HG03060 (cell line): ENCODE data around the gene TMEM163.
"Not testable (repeated sequence)": the region's sequence is repeated elsewhere in the genome, so short reads cannot be mapped to it uniquely, and the experiment has no call there.

Experiments used
- ATAC-seq: cut with Tn5 transposase; IDR thresholded peaks from one replicate; pipeline ENCODE4 v1.9.1; 2021; ENCODE audit warnings: low read depth, moderate number of reproducible peaks; ENCODE audit not compliant: unreplicated experiment

Gene TMEM163

DNA sequence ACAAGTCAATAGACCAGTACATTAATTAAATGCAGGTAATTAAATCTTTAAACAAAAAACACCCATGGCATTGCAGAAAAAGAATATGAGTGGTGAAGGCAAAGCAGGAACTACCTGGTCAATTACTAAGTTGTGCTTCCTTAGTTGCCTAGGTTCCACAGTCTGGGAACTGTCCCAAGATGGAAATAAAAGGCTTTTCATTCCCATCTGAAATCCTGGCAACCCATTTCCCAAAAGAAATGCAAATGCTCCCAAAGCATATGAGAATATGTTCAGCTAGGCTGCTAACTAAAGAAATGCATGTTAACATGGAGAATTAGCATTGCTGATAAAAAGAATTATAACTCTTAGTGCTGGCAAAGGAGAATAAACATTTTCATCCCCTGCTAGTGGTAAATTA, 177.8 kb downstream of the TMEM163 start:
- ATAC-seq, result no peak

DNA sequence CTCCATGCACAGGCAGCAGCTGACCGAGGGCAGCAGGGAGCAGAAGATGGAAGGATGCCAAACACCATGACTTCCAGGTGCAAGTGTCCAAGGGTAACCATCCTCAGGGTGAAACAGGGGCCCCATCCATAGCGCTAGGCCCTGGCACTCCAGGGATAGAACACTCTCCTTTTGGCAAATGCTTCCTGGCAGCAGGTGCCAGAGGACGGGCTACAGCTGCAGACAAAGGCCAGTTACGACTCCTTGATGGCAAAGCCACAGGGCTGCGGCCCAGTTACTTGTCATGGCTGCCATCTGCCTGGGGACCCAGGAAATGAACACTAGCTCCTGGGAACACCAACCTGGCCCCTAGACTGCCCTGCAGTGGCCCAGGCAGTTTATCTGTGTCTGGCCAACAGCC, 178.8 kb downstream of the TMEM163 start:
- no peak for ATAC-seq

GRCh38 chr2:134537702-134538101, 181.1 kb downstream of the TMEM163 start:
- ATAC-seq, result no peak

DNA sequence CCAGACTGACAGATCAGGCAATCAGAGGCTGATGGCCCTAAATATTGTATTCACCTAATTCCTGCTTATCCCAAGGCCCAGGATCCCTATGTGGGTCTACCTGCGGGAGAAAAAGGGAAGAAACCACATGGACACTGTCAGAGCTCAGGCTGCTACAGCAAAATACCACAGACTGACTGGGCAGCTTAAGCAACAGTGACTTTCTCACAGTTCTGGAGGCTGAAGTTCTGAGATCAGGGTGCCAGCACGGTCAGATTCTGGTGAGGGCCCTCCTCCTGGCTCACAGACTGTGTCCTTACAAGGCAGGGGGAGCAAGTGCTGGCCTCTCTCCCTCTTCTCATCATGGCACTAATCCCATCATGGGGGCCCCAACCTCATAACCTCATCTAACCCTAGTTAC, 181.7 kb downstream of the TMEM163 start:
- no peak for ATAC-seq

DNA sequence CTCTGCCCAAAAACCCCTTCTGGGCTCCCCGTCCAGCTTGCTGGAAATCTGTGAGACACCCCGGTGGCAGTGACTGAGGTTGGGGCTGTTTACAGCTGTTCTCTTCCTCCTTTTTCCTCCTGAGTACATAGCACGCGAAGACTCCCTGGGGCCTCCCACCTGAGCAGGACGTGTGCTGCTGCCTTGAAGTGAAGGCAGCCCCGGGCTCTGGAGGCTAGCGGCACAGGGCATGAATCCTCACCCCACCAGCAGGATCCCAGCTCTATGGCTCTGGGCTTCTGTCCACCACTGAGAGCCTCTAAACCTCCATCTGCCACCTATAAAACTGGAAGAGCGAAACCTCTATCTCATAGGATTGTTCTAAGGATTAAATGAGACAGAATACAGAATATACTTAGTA, 182.5 kb downstream of the TMEM163 start:
- ATAC-seq, result no peak

DNA sequence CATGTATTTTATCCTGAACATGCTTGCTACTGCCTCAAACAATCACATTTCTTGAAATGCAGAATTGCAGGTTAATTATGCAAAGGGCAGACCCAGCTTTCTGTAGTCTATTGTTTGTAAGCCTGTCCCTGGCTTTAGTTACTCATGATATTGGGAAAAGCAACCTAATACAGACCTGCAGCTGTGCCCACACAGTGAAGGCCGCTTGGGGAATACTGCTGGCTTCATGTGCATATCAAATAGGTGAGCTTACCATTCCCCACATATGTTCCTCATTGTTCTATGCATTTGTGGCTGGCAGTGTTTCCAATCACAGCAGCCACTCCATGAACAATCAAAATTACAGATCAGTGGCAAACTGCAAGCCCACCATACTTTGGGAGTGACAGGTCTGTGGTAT, 186.3 kb downstream of the TMEM163 start:
- no peak for ATAC-seq

GRCh38 chr2:134527381-134527780, 191.4 kb downstream of the TMEM163 start:
- no peak for ATAC-seq

DNA sequence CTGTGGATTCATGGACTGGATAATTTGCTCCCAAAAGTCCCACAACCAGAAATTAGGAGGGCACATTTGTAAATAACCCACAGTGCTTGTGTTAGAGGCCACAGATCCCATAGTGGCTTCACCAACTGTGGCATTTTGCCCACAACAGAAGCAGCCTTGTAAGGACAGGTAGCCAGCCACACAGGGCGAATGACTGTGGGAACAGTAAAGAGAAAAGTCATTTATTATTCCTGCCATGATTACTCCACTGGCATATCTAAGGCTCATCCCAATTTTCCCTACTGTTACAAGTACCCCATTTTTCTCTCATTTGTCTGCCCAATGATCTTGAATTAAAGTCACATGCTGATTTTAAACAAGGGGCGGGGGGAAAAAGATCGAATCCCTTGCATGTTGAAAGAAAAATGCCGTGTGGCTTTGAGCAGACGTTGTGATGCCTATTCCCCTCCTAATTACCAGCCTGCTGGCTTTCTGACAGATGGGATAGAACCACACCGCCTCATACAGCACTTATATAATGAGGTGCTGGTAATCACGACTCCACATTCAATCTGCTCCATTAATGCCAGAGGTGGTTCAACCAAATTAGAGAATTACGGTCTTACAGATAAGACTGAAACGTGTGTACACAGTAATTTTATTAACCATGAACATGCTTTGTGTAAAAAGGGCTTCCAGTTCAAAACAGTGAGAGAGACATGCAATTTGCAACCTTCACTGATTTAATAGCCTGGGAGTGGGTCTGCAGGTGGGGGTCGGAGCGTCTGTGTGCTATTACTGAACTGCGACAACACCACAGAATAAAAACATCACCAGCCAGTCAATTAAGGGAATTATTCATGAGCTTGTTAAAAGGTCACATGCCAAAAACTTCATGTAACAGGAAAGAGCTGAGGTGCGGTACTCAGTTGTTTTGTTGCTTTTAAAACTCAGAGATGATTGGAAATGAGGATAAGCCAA, 196.0 kb downstream of the TMEM163 start:
- ATAC-seq, result no peak

DNA sequence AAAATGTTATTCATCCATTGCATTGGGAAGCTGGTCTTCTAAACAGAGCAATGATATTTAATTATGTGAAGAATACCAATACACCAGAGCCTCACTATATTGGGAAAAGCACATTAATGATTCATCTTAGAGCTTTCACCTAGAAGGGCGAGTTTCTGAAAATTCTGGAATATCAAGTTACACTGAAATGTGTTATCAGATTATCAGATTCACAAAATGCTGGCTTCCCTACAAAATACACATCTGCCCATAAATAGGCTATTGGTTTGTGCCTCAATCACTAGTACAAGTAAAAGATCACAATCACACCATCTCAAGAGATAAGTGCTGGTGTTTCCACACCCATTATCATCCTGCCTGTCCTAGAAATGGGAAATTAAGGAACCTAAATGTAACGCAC, 200.7 kb downstream of the TMEM163 start:
- no peak for ATAC-seq

- no peak for ATAC-seq
Observed at GRCh38 chr2:134515137-134515536, 203.7 kb downstream of the TMEM163 start.

DNA sequence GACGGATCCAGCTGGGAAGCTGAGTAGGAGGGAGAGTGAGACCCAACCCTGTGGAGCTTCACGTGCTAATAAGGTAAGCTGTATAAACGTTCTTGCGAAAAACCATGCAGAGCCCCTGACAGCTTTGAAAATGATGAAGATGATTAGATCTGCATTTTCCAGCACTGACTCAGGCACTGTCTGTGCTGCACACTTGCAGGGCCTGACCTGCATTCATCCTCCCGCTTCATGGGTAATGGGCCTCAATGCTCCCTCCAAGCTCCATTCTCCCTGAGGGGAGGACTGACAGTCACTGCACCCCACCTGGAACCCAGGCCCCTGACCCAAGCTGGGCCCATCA, 205.4 kb downstream of the TMEM163 start:
- no peak for ATAC-seq

GRCh38 chr2:134512734-134513464, 205.9 kb downstream of the TMEM163 start:
- no peak for ATAC-seq

DNA sequence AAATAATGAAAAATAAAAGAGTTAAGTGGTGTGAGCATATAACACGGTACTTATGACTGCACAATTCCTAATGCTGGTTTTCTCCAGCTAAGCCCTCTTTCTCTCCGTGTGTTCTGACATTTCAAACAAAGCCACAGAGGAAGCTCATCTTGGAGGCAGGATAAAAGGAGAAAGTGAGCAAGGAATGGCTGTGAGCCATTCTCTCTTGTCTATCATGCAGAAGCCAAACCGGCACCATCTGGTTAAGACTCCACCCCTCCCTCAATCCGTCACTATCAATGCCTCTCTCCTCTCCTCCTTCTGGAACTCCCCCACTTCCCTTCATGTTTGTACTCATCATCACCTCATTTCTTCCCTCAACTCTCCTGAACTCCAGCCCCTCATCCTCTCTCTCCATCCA, 210.4 kb downstream of the TMEM163 start:
- ATAC-seq, result no peak

DNA sequence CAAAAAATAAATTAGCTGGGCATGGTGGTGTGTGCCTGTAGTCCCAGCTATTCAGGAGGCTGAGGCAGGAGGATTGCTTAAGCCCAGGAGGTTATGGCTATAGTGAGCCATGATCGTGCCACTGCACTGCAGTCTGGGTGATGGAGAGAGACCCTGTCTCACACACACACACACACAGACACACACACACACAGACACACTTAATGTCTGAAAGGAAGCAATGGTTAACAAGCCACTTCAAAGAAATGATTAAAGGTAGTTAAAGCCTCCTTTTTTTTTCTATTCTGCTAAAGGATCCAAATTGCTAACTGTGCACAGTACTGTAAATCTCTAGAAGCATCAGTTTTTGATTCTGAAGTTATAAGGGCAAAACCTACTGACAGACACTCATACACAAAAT, 211.1 kb downstream of the TMEM163 start:
- ATAC-seq, result no peak

- ATAC-seq, result not testable (repeated sequence)
Observed at GRCh38 chr2:134507159-134507558, 211.6 kb downstream of the TMEM163 start.

DNA sequence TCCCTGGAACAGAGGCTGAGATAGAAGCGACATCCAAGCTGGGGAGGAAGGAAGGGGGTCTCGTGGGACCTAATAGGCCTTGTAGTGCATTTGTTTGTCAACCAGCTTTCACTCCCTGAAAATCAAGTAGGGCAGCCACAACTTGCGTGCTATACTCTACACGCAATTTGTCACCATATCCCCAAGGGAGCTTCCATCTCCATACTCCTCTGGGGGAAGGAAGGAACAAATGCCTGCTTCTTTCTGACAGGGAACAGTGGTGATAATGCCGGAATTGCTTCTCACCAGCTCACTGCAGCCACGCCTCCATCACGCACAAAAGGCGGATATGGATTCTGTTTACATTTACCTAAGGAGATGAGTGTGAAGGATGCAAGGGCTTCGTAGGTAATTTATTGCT, 213.4 kb downstream of the TMEM163 start:
- ATAC-seq, result no peak

DNA sequence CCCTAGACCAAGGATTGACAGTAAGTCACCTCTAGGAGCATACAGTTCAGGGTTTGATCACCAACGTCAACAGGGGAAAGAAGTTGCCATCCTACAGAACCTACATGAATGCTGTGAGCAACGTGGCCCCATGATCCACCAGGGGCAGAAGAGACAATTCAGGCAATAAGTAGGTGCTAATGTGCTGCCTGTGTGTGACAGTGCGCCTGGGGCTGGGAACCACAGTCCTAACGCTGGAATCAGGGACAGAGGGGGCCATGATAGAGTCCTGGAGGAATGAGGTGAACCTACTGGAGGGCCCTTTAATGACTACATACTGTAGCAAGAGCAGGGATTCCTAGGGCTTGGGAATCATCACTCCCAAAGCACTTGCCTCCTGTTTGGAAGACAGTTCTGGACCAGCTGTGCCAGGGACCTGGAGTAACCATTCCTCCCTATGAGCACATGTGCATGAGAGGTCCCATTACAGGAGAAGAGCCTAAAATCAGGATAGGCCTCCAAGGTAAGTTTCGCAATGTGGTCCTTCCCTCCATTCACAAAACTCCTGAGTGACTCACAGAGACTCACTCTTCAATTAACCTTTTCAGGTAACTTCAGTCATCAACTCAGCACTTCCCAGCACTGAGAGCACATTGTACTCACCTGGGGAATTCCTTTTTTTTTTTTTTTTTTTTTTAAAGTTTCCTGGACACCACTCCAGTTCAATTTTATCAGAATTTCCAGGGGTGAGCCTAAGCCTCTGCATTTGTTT, 214.0 kb downstream of the TMEM163 start:
- no peak for ATAC-seq

DNA sequence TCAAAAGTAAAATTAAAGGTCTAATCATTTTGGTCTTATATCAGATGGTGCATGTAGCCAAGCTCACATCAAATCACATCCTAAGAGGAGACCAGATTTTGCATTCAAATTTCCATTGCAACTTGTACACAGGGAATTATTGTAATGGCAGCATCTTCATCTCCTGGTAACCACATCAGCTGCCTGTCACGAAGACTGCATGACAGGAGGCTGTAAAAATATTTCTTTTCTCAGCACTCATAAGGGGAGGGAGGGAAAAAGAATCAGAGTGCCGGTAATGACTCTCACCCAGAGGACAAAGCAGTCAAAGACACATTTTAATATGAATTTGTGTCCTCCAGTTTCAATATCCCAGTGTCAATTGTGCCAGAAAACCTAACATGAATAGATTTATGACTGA, 216.7 kb downstream of the TMEM163 start:
- ATAC-seq, result no peak

DNA sequence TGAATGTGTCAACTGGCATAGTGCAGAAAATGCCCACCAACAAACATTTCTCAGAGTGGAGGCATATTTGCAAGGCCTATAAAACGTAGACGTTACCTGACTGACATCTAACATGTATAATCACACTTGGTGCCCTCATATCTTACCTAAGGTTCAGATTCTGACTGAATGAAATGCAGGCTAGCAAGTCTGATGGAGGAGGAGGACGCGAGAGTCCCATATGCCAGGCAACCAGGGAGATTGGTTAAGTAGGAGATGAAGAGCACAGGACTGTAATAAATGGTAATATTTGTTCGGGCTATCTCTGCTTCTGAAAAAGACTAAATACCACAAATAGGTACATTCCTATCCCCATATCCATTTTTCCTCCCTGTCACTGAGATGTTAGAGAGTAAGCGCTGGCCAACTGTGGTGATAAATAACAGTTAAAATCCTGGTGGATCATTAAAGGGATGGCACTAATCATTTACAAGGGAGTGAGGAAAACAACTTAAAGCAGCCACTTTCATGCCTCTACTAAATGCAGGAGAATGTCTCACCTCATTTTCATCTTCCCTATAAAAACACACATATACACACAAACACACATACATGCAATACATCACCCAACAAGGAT, 217.2 kb downstream of the TMEM163 start:
- ATAC-seq, result no peak

- ATAC-seq, result no peak
Observed at GRCh38 chr2:134500211-134500935, 218.4 kb downstream of the TMEM163 start.
